Testis (tissue), 3 donors: Measurements from ENCODE around the gene MZT2A. TPM values are rescaled to one million over a fixed set of nuclear protein-coding genes. Genes with fewer than 3 reads are reported as not detected.
"Not testable (repeated sequence)": the region's sequence is repeated elsewhere in the genome, so short reads cannot be mapped to it uniquely, and the experiment has no call there.

Experiments used
- DNase-seq: peaks from one replicate; pipeline ENCODE4 v3.0.0-alpha.2; 2019
- H3K27ac ChIP-seq, 2 donors: fragments of 200-600 bp; sonication (generic); one replicate each; pipeline ENCODE4 v1.5.1; 2019
- H3K27me3 ChIP-seq: fragments of 200-600 bp; sonication (generic); one replicate; pipeline ENCODE4 v1.5.1; 2019
- H3K36me3 ChIP-seq: fragments of 200-600 bp; sonication (generic); one replicate; pipeline ENCODE4 v1.5.1; 2017; ENCODE audit warnings: low read depth; ENCODE audit errors: missing control alignments
- H3K4me1 ChIP-seq: fragments of 200-600 bp; sonication (generic); one replicate; pipeline ENCODE4 v1.5.1; 2019
- H3K4me3 ChIP-seq, 2 donors: fragments of 200-600 bp; sonication (generic); one replicate each; pipeline ENCODE4 v1.5.1; 2017 to 2019
- H3K9me3 ChIP-seq: fragments of 200-600 bp; sonication (generic); one replicate; pipeline ENCODE4 v1.5.1; 2017
- CTCF ChIP-seq, 3 experiments: fragments of 450-650 bp in 2 of 3; fragments of 200-600 bp in 1 of 3; sonication (generic) in 1 of 3; IDR thresholded peaks; one replicate each; pipeline ENCODE4 v1.5.1; 2016 to 2019; ENCODE audit warnings: antibody characterized with exemption in 3 of 3, mild to moderate bottlenecking in 2 of 3, moderate library complexity in 1 of 3
- POLR2A ChIP-seq: fragments of 450-650 bp; IDR thresholded peaks from one replicate; pipeline ENCODE4 v1.6.1; 2017; ENCODE audit warnings: antibody characterized with exemption, mild to moderate bottlenecking, moderate library complexity
- WGBS, 2 donors: methylation state at CpG; one replicate each; pipeline ENCODE4 v1.1.5; 2018; 5-methylcytosine and 5-hydroxymethylcytosine counted together
- intact Hi-C: fragments of 100-400 bp; cut with DNase I; formaldehyde crosslinking; loops from one replicate; pipeline ENCODE4 v1.15.1; 2023; ENCODE audit warnings: low total_unique reads
- polyA plus RNA-seq: library from polyadenylated mRNA; stranded (reverse); fragments of 350-450 nt; fragmentation: Illumina TruSeq; extraction: RNeasy Lipid Tissue Mini Kit (QIAGEN cat#74804); gene quantifications from one replicate; pipeline ENCODE4 v1.2.3, GENCODE V29; 2014; ENCODE audit warnings: low read depth, low replicate concordance; ENCODE audit not compliant: insufficient read depth
- total RNA-seq, 2 donors: library from RNA; depleted of rRNA; stranded (reverse); fragments of >200 nt; gene quantifications; one replicate each; pipeline ENCODE4 v1.2.3, GENCODE V29; 2016

MZT2A gene
- total and polyA plus RNA-seq, 3 donors from 2014 or later = 67.3 to 113 (median 86.8) TPM

GRCh38 chr2:131492418-131493198, 411 bp upstream of the MZT2A start:
- Histone ChIP-seq H3K27me3 (no peaks in the 10 kb centered on the region), H3K4me3 (peak overlapping the region; percentile 83 to 96), H3K9me3 (no peaks in the 10 kb centered on the region), H3K36me3 (no peaks in the 10 kb centered on the region), H3K4me1 (peaks cover 14% of the 10 kb centered on the region), H3K27ac (peak overlapping the region; percentile 92 to 95)
- no peak for TF ChIP-seq POLR2A
- peak; percentile 67 to 86 (median 86) for TF ChIP-seq CTCF (IDR thresholded peaks at IDR 0.05)
- intact Hi-C loops = no loop called here
- peak; percentile 95 for DNase-seq
- 0% methylated on average over 67 of the region's 79 CpGs; no CpG with 5 or more reads in 1 of the 2 donors for WGBS, 2 donors

GRCh38 chr2:131491469-131491836, 744 bp downstream of the MZT2A start:
- WGBS, 2 donors = 18 to 38% methylated on average over 7 to 13 of the region's 22 CpGs
- H3K9me3 ChIP-seq, H3K27me3 ChIP-seq, DNase-seq, intact Hi-C loops, H3K36me3 ChIP-seq: not testable (repeated sequence)
- Histone ChIP-seq H3K4me3 (peak overlapping the region; percentile 83 to 96), H3K4me1 (peaks cover 14% of the 10 kb centered on the region), H3K27ac (peak overlapping the region in 1 of 2 donors; percentile 53)

GRCh38 chr2:131490616-131491468, 1.4 kb downstream of the MZT2A start:
- intact Hi-C loops, H3K27me3 ChIP-seq, H3K36me3 ChIP-seq, DNase-seq, H3K9me3 ChIP-seq: not testable (repeated sequence)
- Histone ChIP-seq H3K27ac (peak overlapping the region in 1 of 2 donors; percentile 53), H3K4me3 (peak overlapping the region; percentile 83 to 96), H3K4me1 (peaks cover 14% of the 10 kb centered on the region)
- WGBS, 2 donors = 32 to 50% methylated on average over 11 to 19 of the region's 20 CpGs

GRCh38 chr2:131488306-131489205, 3.6 kb downstream of the MZT2A start:
- intact Hi-C loops = no loop called here
- no peak overlapping the region for H3K27ac ChIP-seq
- 75 to 87% methylated on average over 10 to 14 of the region's 14 CpGs for WGBS, 2 donors

GRCh38 chr2:131486201-131486902, 5.8 kb downstream of the MZT2A start:
- H3K27ac ChIP-seq, intact Hi-C loops, H3K9me3 ChIP-seq, H3K36me3 ChIP-seq, H3K4me3 ChIP-seq, H3K4me1 ChIP-seq, H3K27me3 ChIP-seq, DNase-seq: not testable (repeated sequence)
- WGBS, 2 donors = 94 to 97% methylated on average over 11 to 14 of the region's 14 CpGs

More at GRCh38 chr2:131488306-131489205, 3.6 kb downstream of the MZT2A start:
- H3K4me3 ChIP-seq = no peak overlapping the region
- DNase-seq = no peak
- TF ChIP-seq CTCF (IDR thresholded peaks at IDR 0.05) (no peak), POLR2A (no peak)
- no peaks in the 10 kb centered on the region for H3K9me3 ChIP-seq
- peaks cover 8% of the 10 kb centered on the region for H3K4me1 ChIP-seq
- no peaks in the 10 kb centered on the region for H3K27me3 ChIP-seq
- H3K36me3 ChIP-seq = no peaks in the 10 kb centered on the region

GRCh38 chr2:131484906-131485460, 7.2 kb downstream of the MZT2A start:
- H3K27ac ChIP-seq, H3K4me3 ChIP-seq, intact Hi-C loops, H3K36me3 ChIP-seq, H3K9me3 ChIP-seq, DNase-seq, H3K27me3 ChIP-seq, H3K4me1 ChIP-seq: not testable (repeated sequence)
- WGBS, 2 donors = 83 to 89% methylated on average over 7 to 11 of the region's 11 CpGs

GRCh38 chr2:131483981-131484820, 8.0 kb downstream of the MZT2A start:
- H3K27me3 ChIP-seq, H3K4me1 ChIP-seq, intact Hi-C loops, DNase-seq, H3K36me3 ChIP-seq, H3K27ac ChIP-seq, H3K9me3 ChIP-seq, H3K4me3 ChIP-seq: not testable (repeated sequence)
- 91 to 95% methylated on average over 16 to 24 of the region's 24 CpGs for WGBS, 2 donors
